ENCODE data around the gene CHST12.

CHST12 gene

DNA sequence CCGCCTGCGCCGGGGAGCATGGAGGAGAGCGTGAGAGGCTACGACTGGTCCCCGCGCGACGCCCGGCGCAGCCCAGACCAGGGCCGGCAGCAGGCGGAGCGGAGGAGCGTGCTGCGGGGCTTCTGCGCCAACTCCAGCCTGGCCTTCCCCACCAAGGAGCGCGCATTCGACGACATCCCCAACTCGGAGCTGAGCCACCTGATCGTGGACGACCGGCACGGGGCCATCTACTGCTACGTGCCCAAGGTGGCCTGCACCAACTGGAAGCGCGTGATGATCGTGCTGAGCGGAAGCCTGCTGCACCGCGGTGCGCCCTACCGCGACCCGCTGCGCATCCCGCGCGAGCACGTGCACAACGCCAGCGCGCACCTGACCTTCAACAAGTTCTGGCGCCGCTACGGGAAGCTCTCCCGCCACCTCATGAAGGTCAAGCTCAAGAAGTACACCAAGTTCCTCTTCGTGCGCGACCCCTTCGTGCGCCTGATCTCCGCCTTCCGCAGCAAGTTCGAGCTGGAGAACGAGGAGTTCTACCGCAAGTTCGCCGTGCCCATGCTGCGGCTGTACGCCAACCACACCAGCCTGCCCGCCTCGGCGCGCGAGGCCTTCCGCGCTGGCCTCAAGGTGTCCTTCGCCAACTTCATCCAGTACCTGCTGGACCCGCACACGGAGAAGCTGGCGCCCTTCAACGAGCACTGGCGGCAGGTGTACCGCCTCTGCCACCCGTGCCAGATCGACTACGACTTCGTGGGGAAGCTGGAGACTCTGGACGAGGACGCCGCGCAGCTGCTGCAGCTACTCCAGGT, 29.7 kb downstream of the CHST12 start:
- in situ Hi-C loops (cut with HindIII; ENCODE audit: low sequenced_read_pairs) = no loop called here

GRCh38 chr7:2433713-2434550, 30.5 kb downstream of the CHST12 start:
- in situ Hi-C loops (cut with HindIII; ENCODE audit: low sequenced_read_pairs) = no loop called here

- in situ Hi-C loops (cut with HindIII; ENCODE audit: low sequenced_read_pairs) = loop anchor here (5.0 kb wide), 1 partner anchor 63 kb away; no protein-coding TSS in a partner anchor
These were observed 31.7 kb downstream of the CHST12 start for GRCh38 chr7:2435146-2435545.

DNA sequence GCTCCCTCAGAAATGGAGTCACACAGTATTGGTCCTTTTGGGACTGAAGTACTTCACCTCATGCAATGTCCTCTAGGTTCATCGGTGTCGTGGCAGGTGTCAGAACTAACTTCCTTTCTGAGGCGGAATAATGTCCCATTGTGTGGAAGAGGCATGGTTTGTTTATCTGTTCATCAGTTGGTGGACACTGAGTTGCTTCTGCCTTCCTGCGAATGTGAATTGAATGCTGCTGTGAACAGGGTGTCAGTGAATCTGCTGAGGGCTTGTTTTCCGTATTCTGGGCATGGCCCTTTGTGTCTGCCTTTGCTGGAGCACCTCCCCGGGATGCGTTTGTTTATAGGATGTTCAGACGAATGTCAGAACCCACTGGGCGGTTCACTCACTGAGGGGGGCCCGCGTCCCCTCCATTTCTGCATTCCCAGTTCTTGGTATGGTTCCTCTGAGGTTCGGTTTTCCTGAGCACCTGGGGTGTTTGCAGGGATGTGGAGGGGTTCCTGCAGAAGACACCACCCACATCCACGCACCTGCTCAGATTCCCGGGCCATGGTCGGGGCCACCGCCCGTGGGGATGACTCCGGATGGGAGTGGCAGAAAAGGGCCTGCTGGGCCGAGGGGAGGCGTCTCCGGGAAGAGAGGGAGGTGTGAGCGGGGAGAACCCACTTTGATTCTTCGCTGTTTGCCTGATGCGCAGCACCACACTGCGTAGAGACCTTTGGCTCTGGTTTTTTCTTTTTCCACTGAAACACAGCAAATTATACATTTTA, 33.1 kb downstream of the CHST12 start:
- in situ Hi-C loops (cut with HindIII; ENCODE audit: low sequenced_read_pairs) = loop anchor here (5.0 kb wide), 1 partner anchor 64 kb away; no protein-coding TSS in a partner anchor

- in situ Hi-C loops (cut with HindIII; ENCODE audit: low sequenced_read_pairs) = loop anchor here (5.0 kb wide), 1 partner anchor 65 kb away; no protein-coding TSS in a partner anchor
These were observed 33.7 kb downstream of the CHST12 start for GRCh38 chr7:2437136-2437535.

DNA sequence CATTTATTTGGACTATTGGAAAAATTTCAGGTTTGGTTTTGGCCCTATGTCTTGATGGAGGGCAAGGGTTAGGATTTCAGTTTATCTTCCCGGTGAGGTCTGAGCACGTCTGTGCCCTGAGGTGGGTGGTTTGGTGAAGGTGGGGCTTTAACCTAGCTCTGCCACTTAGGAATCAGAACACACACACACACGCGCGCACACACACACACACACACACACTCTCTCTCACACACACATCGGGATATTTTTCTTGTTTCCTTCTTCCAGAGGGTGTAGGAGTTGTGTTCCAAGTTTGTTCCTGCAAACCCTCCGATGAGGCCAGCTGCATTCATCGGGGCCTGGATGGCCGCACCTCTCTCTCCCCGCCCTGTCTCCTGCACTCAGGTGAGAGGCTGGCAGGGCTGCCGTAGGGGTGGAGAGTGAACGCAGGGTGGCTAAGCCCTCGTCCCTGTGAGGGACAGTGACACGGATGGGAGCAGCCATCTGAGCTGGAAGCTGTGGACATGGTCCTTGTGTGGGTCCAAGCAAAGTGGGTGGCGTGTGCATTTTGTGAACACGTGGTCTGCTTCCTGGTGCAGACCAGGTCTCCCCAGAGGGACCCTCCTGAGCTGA, 34.2 kb downstream of the CHST12 start:
- in situ Hi-C loops (cut with HindIII; ENCODE audit: low sequenced_read_pairs) = loop anchor here (5.0 kb wide), 1 partner anchor 65 kb away; no protein-coding TSS in a partner anchor

GRCh38 chr7:2438186-2438585, 34.8 kb downstream of the CHST12 start:
- in situ Hi-C loops (cut with HindIII; ENCODE audit: low sequenced_read_pairs) = loop anchor here (5.0 kb wide), 1 partner anchor 66 kb away; no protein-coding TSS in a partner anchor

GRCh38 chr7:2438775-2439174, 35.4 kb downstream of the CHST12 start:
- in situ Hi-C loops (cut with HindIII; ENCODE audit: low sequenced_read_pairs) = loop anchor here (5.0 kb wide), 1 partner anchor 66 kb away; no protein-coding TSS in a partner anchor

DNA sequence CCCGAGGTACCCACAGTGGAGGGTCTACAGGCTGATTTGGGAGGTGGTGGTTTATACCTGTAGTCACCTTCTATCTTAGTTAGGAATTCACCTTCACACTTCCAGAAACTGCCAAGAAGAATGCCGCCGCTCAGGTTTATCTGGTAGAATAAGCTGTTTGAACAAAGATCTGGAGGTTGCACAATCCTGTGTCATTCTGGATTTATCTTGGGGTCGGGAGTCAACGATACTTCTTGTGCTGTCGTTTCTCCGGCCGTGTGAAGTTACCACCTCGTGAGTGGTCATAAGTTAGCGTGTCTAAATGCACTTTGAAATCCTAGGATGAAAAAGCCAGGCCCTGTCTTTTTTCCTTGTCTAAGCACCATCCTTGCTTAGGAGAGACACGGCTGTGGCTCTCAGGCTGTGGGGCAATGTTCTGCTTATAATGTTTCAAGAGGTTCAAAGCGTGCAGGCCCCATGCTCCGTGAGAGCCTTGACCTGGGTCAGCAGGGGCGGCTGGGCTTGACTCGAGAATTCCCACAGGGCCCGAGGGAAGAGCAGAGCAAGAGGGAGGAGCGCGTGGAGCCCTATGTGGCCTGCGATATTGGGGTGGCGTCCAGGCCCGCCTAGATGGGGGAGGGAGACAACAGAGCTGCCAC, 37.3 kb downstream of the CHST12 start:
- in situ Hi-C loops (cut with HindIII; ENCODE audit: low sequenced_read_pairs) = no loop called here

GRCh38 chr7:2441430-2442058, 38.1 kb downstream of the CHST12 start:
- in situ Hi-C loops (cut with HindIII; ENCODE audit: low sequenced_read_pairs) = no loop called here

GRCh38 chr7:2443491-2443890, 40.1 kb downstream of the CHST12 start:
- in situ Hi-C loops (cut with HindIII; ENCODE audit: low sequenced_read_pairs) = no loop called here

DNA sequence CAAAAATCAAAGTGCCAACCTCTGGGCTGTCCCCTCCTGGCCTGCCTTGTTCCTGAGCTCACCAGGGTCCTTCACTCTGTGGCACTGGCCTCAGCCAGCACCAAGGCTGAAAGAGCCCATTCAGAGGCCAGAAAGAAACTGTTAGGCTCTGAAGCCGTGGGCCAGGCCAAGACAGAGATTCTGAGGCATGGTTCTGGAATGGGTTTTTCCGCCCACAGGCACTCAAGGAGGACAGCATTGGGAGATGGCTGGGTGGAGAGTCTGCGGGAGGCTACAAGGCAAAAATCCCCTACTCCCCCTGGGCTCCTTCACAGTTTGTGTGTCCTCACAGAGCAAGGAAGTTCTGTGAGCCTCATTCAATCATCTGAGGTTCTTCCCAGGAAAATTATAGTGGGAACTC, 41.1 kb downstream of the CHST12 start:
- in situ Hi-C loops (cut with HindIII; ENCODE audit: low sequenced_read_pairs) = no loop called here

DNA sequence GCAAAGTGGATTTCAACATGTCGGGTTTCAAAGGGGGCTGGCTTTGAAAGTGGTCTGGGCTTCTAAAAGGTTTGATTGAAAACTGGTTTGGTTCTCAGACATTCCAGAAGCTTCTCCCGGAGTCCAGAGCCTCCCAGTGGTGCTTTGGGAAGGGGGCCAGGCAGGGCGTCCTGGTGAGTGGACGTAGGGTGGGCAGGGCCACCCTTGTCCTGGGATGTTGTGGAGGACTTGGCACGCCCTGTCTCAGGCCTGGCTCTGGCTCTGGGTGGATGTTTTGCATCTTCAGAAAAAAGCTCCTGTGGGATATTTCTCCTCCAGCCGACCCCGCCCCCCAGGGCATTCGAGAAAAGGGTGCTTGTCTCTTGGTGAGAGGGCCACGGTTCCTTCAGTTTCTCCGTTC, 41.6 kb downstream of the CHST12 start:
- in situ Hi-C loops (cut with HindIII; ENCODE audit: low sequenced_read_pairs) = loop anchor here (5.0 kb wide), 1 partner anchor 42 kb away; no protein-coding TSS in a partner anchor

GRCh38 chr7:2445898-2446555, 42.6 kb downstream of the CHST12 start:
- in situ Hi-C loops (cut with HindIII; ENCODE audit: low sequenced_read_pairs) = loop anchor here (5.0 kb wide), 1 partner anchor 41 kb away; no protein-coding TSS in a partner anchor

GRCh38 chr7:2446676-2447075, 43.3 kb downstream of the CHST12 start:
- in situ Hi-C loops (cut with HindIII; ENCODE audit: low sequenced_read_pairs) = loop anchor here (5.0 kb wide), 1 partner anchor 41 kb away; no protein-coding TSS in a partner anchor

DNA sequence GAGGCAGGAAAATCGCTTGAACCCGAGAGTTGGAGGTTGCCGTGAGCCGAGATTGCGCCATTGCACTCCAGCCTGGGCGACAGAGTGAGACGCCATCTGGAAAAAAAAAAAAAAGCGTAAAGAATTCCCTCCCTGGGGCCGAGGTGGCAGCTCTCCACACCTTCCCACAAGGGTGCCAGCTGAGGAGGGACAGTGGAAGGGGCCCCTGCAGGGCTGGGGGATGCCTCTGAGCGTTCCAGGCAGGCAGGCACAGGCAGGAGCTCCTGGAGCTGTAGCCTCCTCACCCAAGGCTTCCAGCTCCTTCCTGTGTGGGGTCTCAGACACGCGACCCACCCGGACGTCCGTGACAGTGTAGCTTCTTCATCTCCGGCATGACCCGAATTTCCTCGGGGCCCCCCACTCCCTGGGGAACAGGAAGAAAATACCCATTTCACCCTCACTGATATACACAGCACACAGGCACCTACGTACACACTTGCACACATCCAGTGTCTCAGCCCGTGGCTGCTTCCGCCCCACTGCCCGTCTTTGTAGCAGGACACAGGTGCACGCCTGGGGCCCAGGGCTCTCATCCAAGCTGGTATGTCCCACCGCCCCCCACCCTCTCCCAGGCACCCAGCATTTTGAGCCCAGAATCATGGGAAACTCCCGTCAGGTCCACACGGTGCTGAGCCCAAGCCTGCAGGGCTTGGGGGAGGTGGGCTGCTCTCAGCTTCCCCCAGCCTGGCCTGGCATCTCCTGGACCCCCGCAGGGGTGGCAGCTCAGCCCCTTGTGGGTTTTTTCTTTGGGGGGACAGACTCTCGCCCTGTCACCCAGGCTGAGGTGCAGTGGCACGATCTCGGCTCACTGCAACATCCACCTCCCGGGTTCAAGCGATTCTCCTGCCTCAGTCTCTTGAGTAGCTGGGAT, 47.0 kb downstream of the CHST12 start:
- in situ Hi-C loops (cut with HindIII; ENCODE audit: low sequenced_read_pairs) = no loop called here

GRCh38 chr7:2451171-2452073, 48.0 kb downstream of the CHST12 start:
- in situ Hi-C loops (cut with HindIII; ENCODE audit: low sequenced_read_pairs) = no loop called here
